Measurements from ENCODE around the gene RCBTB1.

DNA sequence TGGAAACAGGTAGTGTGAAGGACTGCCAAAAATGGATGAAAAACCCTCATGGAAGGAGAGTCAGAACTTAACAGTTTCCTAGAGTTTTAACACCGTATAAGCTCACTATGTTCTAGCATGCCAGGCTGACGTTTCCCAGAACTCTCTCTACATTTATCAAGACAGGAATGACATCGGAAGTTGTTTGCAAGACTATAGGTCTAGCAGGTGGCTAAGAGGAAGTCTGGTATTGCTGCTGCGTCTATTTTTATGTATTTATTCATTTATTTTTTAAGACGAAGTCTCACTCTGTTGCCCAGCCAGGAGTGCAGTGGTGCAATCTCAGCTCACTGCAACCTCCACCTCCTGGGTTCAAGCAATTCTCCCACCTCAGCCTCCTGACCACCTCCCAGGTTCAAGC is 22.4 kb upstream of the RCBTB1 start:
- TF ChIP-seq EZH2 (IDR thresholded peaks at IDR 0.05) = no peak
- TF ChIP-seq EZH2phosphoT487 (IDR thresholded peaks at IDR 0.05) = no peak

Data from neural progenitor cell (in vitro differentiated cells).